Testis (tissue), 3 donors: ENCODE results near the gene TMEM123. TPM values are rescaled to one million over a fixed set of nuclear protein-coding genes. Genes with fewer than 3 reads are reported as not detected.

Experiments used
- DNase-seq: peaks from one replicate; pipeline ENCODE4 v3.0.0-alpha.2; 2019
- H3K27ac ChIP-seq, 2 donors: fragments of 200-600 bp; sonication (generic); one replicate each; pipeline ENCODE4 v1.5.1; 2019
- H3K27me3 ChIP-seq: fragments of 200-600 bp; sonication (generic); one replicate; pipeline ENCODE4 v1.5.1; 2019
- H3K36me3 ChIP-seq: fragments of 200-600 bp; sonication (generic); one replicate; pipeline ENCODE4 v1.5.1; 2017; ENCODE audit warnings: low read depth; ENCODE audit errors: missing control alignments
- H3K4me1 ChIP-seq: fragments of 200-600 bp; sonication (generic); one replicate; pipeline ENCODE4 v1.5.1; 2019
- H3K4me3 ChIP-seq, 2 donors: fragments of 200-600 bp; sonication (generic); one replicate each; pipeline ENCODE4 v1.5.1; 2017 to 2019
- H3K9me3 ChIP-seq: fragments of 200-600 bp; sonication (generic); one replicate; pipeline ENCODE4 v1.5.1; 2017
- CTCF ChIP-seq, 3 experiments: fragments of 450-650 bp in 2 of 3; fragments of 200-600 bp in 1 of 3; sonication (generic) in 1 of 3; IDR thresholded peaks; one replicate each; pipeline ENCODE4 v1.5.1; 2016 to 2019; ENCODE audit warnings: antibody characterized with exemption in 3 of 3, mild to moderate bottlenecking in 2 of 3, moderate library complexity in 1 of 3
- POLR2A ChIP-seq: fragments of 450-650 bp; IDR thresholded peaks from one replicate; pipeline ENCODE4 v1.6.1; 2017; ENCODE audit warnings: antibody characterized with exemption, mild to moderate bottlenecking, moderate library complexity
- WGBS, 2 donors: methylation state at CpG; one replicate each; pipeline ENCODE4 v1.1.5; 2018; 5-methylcytosine and 5-hydroxymethylcytosine counted together
- intact Hi-C: fragments of 100-400 bp; cut with DNase I; formaldehyde crosslinking; loops from one replicate; pipeline ENCODE4 v1.15.1; 2023; ENCODE audit warnings: low total_unique reads
- polyA plus RNA-seq: library from polyadenylated mRNA; stranded (reverse); fragments of 350-450 nt; fragmentation: Illumina TruSeq; extraction: RNeasy Lipid Tissue Mini Kit (QIAGEN cat#74804); gene quantifications from one replicate; pipeline ENCODE4 v1.2.3, GENCODE V29; 2014; ENCODE audit warnings: low read depth, low replicate concordance; ENCODE audit not compliant: insufficient read depth
- total RNA-seq, 2 donors: library from RNA; depleted of rRNA; stranded (reverse); fragments of >200 nt; gene quantifications; one replicate each; pipeline ENCODE4 v1.2.3, GENCODE V29; 2016

TMEM123 gene
- total and polyA plus RNA-seq, 3 donors from 2014 or later, result 137 to 218 (median 177) TPM

GRCh38 chr11:102426570-102426969 lies 26.0 kb downstream of the TMEM123 start:
- DNase-seq, result no peak
- TF ChIP-seq CTCF (IDR thresholded peaks at IDR 0.05), result no peak
- TF ChIP-seq POLR2A, result no peak
- Histone ChIP-seq H3K4me1 (no peaks in the 10 kb centered on the region), H3K27ac (peak overlapping the region in 1 of 2 donors; percentile 20), H3K9me3 (no peaks in the 10 kb centered on the region), H3K4me3 (no peak overlapping the region), H3K36me3 (no peaks in the 10 kb centered on the region), H3K27me3 (no peaks in the 10 kb centered on the region)
- intact Hi-C loops, result no loop called here

GRCh38 chr11:102426000-102426399 lies 26.6 kb downstream of the TMEM123 start:
- 74 to 76% methylated on average over 2 of the region's 2 CpGs for WGBS, 2 donors
- TF ChIP-seq CTCF (IDR thresholded peaks at IDR 0.05) (no peak), POLR2A (no peak)
- Histone ChIP-seq H3K36me3 (no peaks in the 10 kb centered on the region), H3K4me3 (no peak overlapping the region), H3K27me3 (no peaks in the 10 kb centered on the region), H3K9me3 (no peaks in the 10 kb centered on the region), H3K4me1 (no peaks in the 10 kb centered on the region), H3K27ac (no peak overlapping the region)
- no peak for DNase-seq
- intact Hi-C loops, result no loop called here

GRCh38 chr11:102423936-102424335 lies 28.6 kb downstream of the TMEM123 start:
- H3K4me1 ChIP-seq, result no peaks in the 10 kb centered on the region

GRCh38 chr11:102422817-102423712 lies 29.5 kb downstream of the TMEM123 start:
- Histone ChIP-seq H3K36me3 (no peaks in the 10 kb centered on the region), H3K9me3 (no peaks in the 10 kb centered on the region), H3K4me1 (no peaks in the 10 kb centered on the region), H3K4me3 (no peak overlapping the region), H3K27ac (no peak overlapping the region), H3K27me3 (no peaks in the 10 kb centered on the region)
- no peak for TF ChIP-seq CTCF (IDR thresholded peaks at IDR 0.05)
- no peak for TF ChIP-seq POLR2A
- WGBS, 2 donors, result 74% methylated on average over 4 of the region's 4 CpGs
- no peak for DNase-seq
- intact Hi-C loops, result no loop called here

More at GRCh38 chr11:102423936-102424335, 28.6 kb downstream of the TMEM123 start:
- intact Hi-C loops, result no loop called here
- H3K9me3 ChIP-seq, result no peaks in the 10 kb centered on the region
- H3K27me3 ChIP-seq, result no peaks in the 10 kb centered on the region
- TF ChIP-seq CTCF (IDR thresholded peaks at IDR 0.05) (no peak), POLR2A (no peak)
- H3K27ac ChIP-seq, result no peak overlapping the region
- DNase-seq, result no peak
- no peaks in the 10 kb centered on the region for H3K36me3 ChIP-seq
- H3K4me3 ChIP-seq, result no peak overlapping the region
- 66 to 85% methylated on average over 1 of the region's 1 CpG for WGBS, 2 donors

- H3K27me3 ChIP-seq, result no peaks in the 10 kb centered on the region
- intact Hi-C loops, result no loop called here
- TF ChIP-seq CTCF (IDR thresholded peaks at IDR 0.05), result no peak
- WGBS, 2 donors, result 54 to 62% methylated on average over 3 of the region's 3 CpGs
- no peak overlapping the region for H3K4me3 ChIP-seq
- H3K9me3 ChIP-seq, result no peaks in the 10 kb centered on the region
- no peak for DNase-seq
- no peaks in the 10 kb centered on the region for H3K4me1 ChIP-seq
- H3K36me3 ChIP-seq, result no peaks in the 10 kb centered on the region
- H3K27ac ChIP-seq, result no peak overlapping the region
Observed at GRCh38 chr11:102421261-102421660, 31.3 kb downstream of the TMEM123 start.
